H1 (cell line): Measurements from ENCODE around the gene CYTL1. TPM values are rescaled to one million over a fixed set of nuclear protein-coding genes. Genes with fewer than 3 reads are reported as not detected.

Source experiments
- CTCF ChIA-PET: fragments of 300-600 bp; sonication (Branson Sonifier 250); formaldehyde crosslinking; loops from one replicate; lab custom pipeline; 2021; ENCODE audit not compliant: partially characterized antibody; lab: Charles Lee
- POLR2A ChIA-PET: fragments of 300-600 bp; sonication (Branson Sonifier 250); formaldehyde crosslinking; loops from one replicate; lab custom pipeline; 2021; ENCODE audit warnings: inconsistent platforms; ENCODE audit not compliant: partially characterized antibody; lab: Charles Lee
- DNase-seq, 2 experiments: peaks; one replicate each; pipeline versions ENCODE4 v3.0.0 to v3.0.0-alpha.2; 2010 to 2022; ENCODE audit warnings: low spot score in 2 of 2, low read depth in 1 of 2, mixed read lengths in 1 of 2
- FAIRE-seq: peaks from 2 replicates; lab custom pipeline; 2011; peaks lifted over from hg19 to GRCh38; lab: Jason Lieb, UNC
- H2AFZ ChIP-seq: 2 replicates; pipeline ENCODE4 v1.8.1; 2012; ENCODE audit warnings: low read length, inconsistent platforms
- H2AK5ac ChIP-seq: 2 replicates; pipeline ENCODE4 v1.6.1; 2013; ENCODE audit warnings: low read depth, low read length
- H2BK120ac ChIP-seq: replicated peaks from 2 replicates; pipeline ENCODE3; 2013; ENCODE audit warnings: low read depth, low read length, inconsistent platforms
- H2BK12ac ChIP-seq: 2 replicates; pipeline ENCODE4 v1.6.1; 2013; ENCODE audit warnings: low read depth, low read length
- H2BK15ac ChIP-seq: 2 replicates; pipeline ENCODE4 v1.6.1; 2013; ENCODE audit warnings: low read length
- H2BK20ac ChIP-seq: 2 replicates; pipeline ENCODE4 v1.6.1; 2013; ENCODE audit warnings: low read length
- H2BK5ac ChIP-seq: 2 replicates; pipeline ENCODE4 v1.6.1; 2013; ENCODE audit warnings: low read depth, low read length
- H3K14ac ChIP-seq: 2 replicates; pipeline ENCODE4 v1.6.1; 2013; ENCODE audit warnings: inconsistent platforms; ENCODE audit not compliant: insufficient read length
- H3K18ac ChIP-seq: 2 replicates; pipeline ENCODE4 v1.6.1; 2013; ENCODE audit warnings: low read length; ENCODE audit errors: extremely low read depth
- H3K23ac ChIP-seq: 2 replicates; pipeline ENCODE4 v1.6.1; 2013; ENCODE audit warnings: inconsistent platforms; ENCODE audit not compliant: insufficient read length
- H3K23me2 ChIP-seq: 2 replicates; pipeline ENCODE4 v1.6.1; 2013; ENCODE audit warnings: low read depth, low read length
- H3K27ac ChIP-seq: 2 replicates; pipeline ENCODE4 v1.6.1; 2011; ENCODE audit warnings: low read depth, low read length, inconsistent platforms
- H3K27me3 ChIP-seq, 4 experiments: replicated peaks in 1 of 4; 1 replicate in 1 of 4; 2 replicates in 3 of 4; pipeline versions ENCODE4 v1.6.1 to v1.8.1; 2011 to 2013; ENCODE audit warnings: low read length in 3 of 4, mild to moderate bottlenecking in 3 of 4, inconsistent platforms in 2 of 4, mixed read lengths in 2 of 4, moderate library complexity in 1 of 4; ENCODE audit not compliant: control insufficient read depth in 3 of 4, insufficient read depth in 3 of 4; ENCODE audit errors: extremely low read depth in 1 of 4
- H3K36me3 ChIP-seq, 4 experiments: 2 replicates each; pipeline versions ENCODE4 v1.6.1 to v1.8.1; 2011 to 2013; ENCODE audit warnings: mild to moderate bottlenecking in 4 of 4, low read length in 3 of 4, moderate library complexity in 2 of 4, control low read depth in 1 of 4, inconsistent platforms in 1 of 4; ENCODE audit not compliant: insufficient read depth in 4 of 4, control insufficient read depth in 2 of 4
- H3K4ac ChIP-seq: replicated peaks from 2 replicates; pipeline ENCODE3; 2013; ENCODE audit warnings: low read length, low read depth, mixed read lengths, inconsistent platforms; ENCODE audit not compliant: insufficient read length
- H3K4me1 ChIP-seq, 4 experiments: replicated peaks in 1 of 4; 1 replicate in 1 of 4; 2 replicates in 3 of 4; pipeline versions ENCODE4 v1.6.1 to v1.8.1; 2011 to 2013; ENCODE audit warnings: low read length in 3 of 4, inconsistent platforms in 2 of 4, mixed read lengths in 1 of 4; ENCODE audit not compliant: insufficient read depth in 4 of 4, control insufficient read depth in 3 of 4
- H3K4me2 ChIP-seq, 2 experiments: 2 replicates each; pipeline versions ENCODE4 v1.6.1 to v1.8.1; 2011 to 2013; ENCODE audit warnings: low read depth in 2 of 2, low read length in 2 of 2, control low read depth in 1 of 2, inconsistent platforms in 1 of 2, mild to moderate bottlenecking in 1 of 2; ENCODE audit not compliant: insufficient read depth in 1 of 2
- H3K4me3 ChIP-seq, 4 experiments: fragments of 200-600, 300-600 bp in 1 of 4; sonication (generic), shearing (Covaris generic), sonication (Bioruptor Twin) in 1 of 4; 2 replicates each; pipeline versions ENCODE4 v1.5.1 to v1.8.1; 2011 to 2016; ENCODE audit warnings: low read length in 4 of 4, low read depth in 3 of 4, control low read depth in 2 of 4, inconsistent platforms in 2 of 4, mild to moderate bottlenecking in 2 of 4, mixed read lengths in 1 of 4, moderate library complexity in 1 of 4; ENCODE audit not compliant: insufficient read depth in 2 of 4; ENCODE audit errors: extremely low read depth in 1 of 4
- H3K56ac ChIP-seq: replicated peaks from 2 replicates; pipeline ENCODE3; 2013; ENCODE audit warnings: low read depth, mild to moderate bottlenecking, mixed read lengths, low read length, inconsistent platforms; ENCODE audit not compliant: insufficient read length
- H3K79me1 ChIP-seq: 2 replicates; pipeline ENCODE4 v1.6.1; 2013; ENCODE audit warnings: low read depth, low read length, control low read depth
- H3K79me2 ChIP-seq, 2 experiments: 2 replicates each; pipeline versions ENCODE4 v1.6.1 to v1.8.1; 2012 to 2013; ENCODE audit warnings: low read length in 2 of 2, mild to moderate bottlenecking in 2 of 2, inconsistent platforms in 1 of 2; ENCODE audit not compliant: insufficient read depth in 2 of 2, control insufficient read depth in 1 of 2
- H3K9ac ChIP-seq, 4 experiments: replicated peaks in 1 of 4; 1 replicate in 1 of 4; 2 replicates in 3 of 4; pipeline versions ENCODE4 v1.6.1 to v1.8.1; 2011 to 2013; ENCODE audit warnings: low read depth in 3 of 4, low read length in 3 of 4, control low read depth in 2 of 4, mild to moderate bottlenecking in 2 of 4, moderate library complexity in 2 of 4, inconsistent platforms in 1 of 4; ENCODE audit errors: extremely low read depth in 1 of 4
- H3K9me3 ChIP-seq, 2 experiments: 2 replicates each; pipeline versions ENCODE4 v1.6.1 to v1.8.1; 2012 to 2013; ENCODE audit warnings: mild to moderate bottlenecking in 2 of 2, moderate library complexity in 2 of 2, control low read depth in 1 of 2, inconsistent platforms in 1 of 2, low read depth in 1 of 2, low read length in 1 of 2, mixed read lengths in 1 of 2; ENCODE audit not compliant: insufficient read depth in 2 of 2
- H4K20me1 ChIP-seq, 2 experiments: replicated peaks in 1 of 2; 2 replicates each; pipeline versions ENCODE3 to v1.8.1; 2011 to 2013; ENCODE audit warnings: inconsistent platforms in 2 of 2, low read length in 2 of 2, mild to moderate bottlenecking in 1 of 2; ENCODE audit not compliant: insufficient read depth in 2 of 2, control insufficient read depth in 1 of 2
- H4K5ac ChIP-seq: 2 replicates; pipeline ENCODE4 v1.6.1; 2013; ENCODE audit warnings: low read length, low read depth, mixed read lengths, inconsistent platforms; ENCODE audit not compliant: insufficient read length
- H4K8ac ChIP-seq: 2 replicates; pipeline ENCODE4 v1.8.0; 2013; ENCODE audit warnings: mild to moderate bottlenecking, moderate library complexity, low read length, inconsistent platforms; ENCODE audit not compliant: insufficient read depth; ENCODE audit errors: extremely low read depth
- H4K91ac ChIP-seq: replicated peaks from 2 replicates; pipeline ENCODE3; 2013; ENCODE audit warnings: low read length, mixed read lengths, inconsistent platforms; ENCODE audit not compliant: insufficient read length
- CBX8 ChIP-seq: fragments of 300-800, 300-1000 bp; sonication (generic); IDR thresholded peaks from 2 replicates; pipeline ENCODE4 v1.7.1; 2016; ENCODE audit warnings: low read depth, low read length, borderline replicate concordance
- CEBPB ChIP-seq: IDR thresholded peaks from 2 replicates; pipeline ENCODE4 v1.6.1; 2012; ENCODE audit warnings: low read depth, low read length
- EP300 ChIP-seq, 2 experiments: IDR thresholded peaks; 1 replicate in 1 of 2; 2 replicates in 1 of 2; pipeline ENCODE4 v1.6.1; 2011 to 2012; ENCODE audit warnings: low read depth in 2 of 2, low read length in 2 of 2, mild to moderate bottlenecking in 2 of 2, borderline replicate concordance in 1 of 2, inconsistent platforms in 1 of 2, moderate library complexity in 1 of 2
- KDM5A ChIP-seq: fragments of 200-600 bp; IDR thresholded peaks from 2 replicates; pipeline ENCODE4 v1.7.1; 2012; ENCODE audit warnings: mild to moderate bottlenecking, low read length, inconsistent platforms, mixed read lengths
- POU5F1 ChIP-seq: IDR thresholded peaks from 2 replicates; pipeline ENCODE4 v1.6.1; 2011; ENCODE audit warnings: low read depth, mild to moderate bottlenecking, low read length, moderate library complexity
- RAD21 ChIP-seq, 2 experiments: IDR thresholded peaks in 1 of 2; conservative IDR thresholded peaks in 1 of 2; 2 replicates each; pipeline ENCODE4 v1.6.1; 2011; ENCODE audit warnings: low read depth in 2 of 2, low read length in 2 of 2, improper control_type of control experiment in 1 of 2, inconsistent platforms in 1 of 2, mild to moderate bottlenecking in 1 of 2, moderate library complexity in 1 of 2
- SAP30 ChIP-seq: fragments of 300-600 bp; sonication (generic); IDR thresholded peaks from 2 replicates; pipeline ENCODE4 v1.7.1; 2012; ENCODE audit warnings: low read length, moderate library complexity, mild to moderate bottlenecking, inconsistent platforms; ENCODE audit not compliant: insufficient read depth, insufficient replicate concordance
- SP4 ChIP-seq: IDR thresholded peaks from 2 replicates; pipeline ENCODE4 v1.6.1; 2012; ENCODE audit warnings: low read length, inconsistent platforms
- TAF1 ChIP-seq: IDR thresholded peaks from 2 replicates; pipeline ENCODE4 v1.6.1; 2011; ENCODE audit warnings: mild to moderate bottlenecking, low read depth, low read length
- WGBS, 2 experiments: shearing (Covaris generic) in 1 of 2; methylation state at CpG; one replicate each; pipeline versions ENCODE4 v1.1.6 to v1.1.7; 2013 to 2015; ENCODE audit warnings: low lambda C conversion rate in 2 of 2, mixed read lengths in 2 of 2, inconsistent platforms in 1 of 2, low coverage in 1 of 2, missing lambda C conversion rate in 1 of 2; ENCODE audit not compliant: insufficient replicate concordance in 2 of 2, insufficient coverage in 1 of 2, insufficient read length in 1 of 2; ENCODE audit errors: extremely low coverage in 1 of 2, missing lambda C conversion rate in 1 of 2; 5-methylcytosine and 5-hydroxymethylcytosine counted together
- polyA plus RNA-seq, 7 experiments: library from polyadenylated mRNA; depleted of rRNA in 3 of 7; stranded (reverse) in 5 of 7; unstranded in 2 of 7; fragments of >200 nt in 5 of 7; fragments of 200-250 nt in 2 of 7; gene quantifications; 1 replicate in 5 of 7; 2 replicates in 1 of 7; 4 replicates in 1 of 7; pipeline versions ENCODE4 v1.2.1 to v1.2.3, GENCODE V29; 2011 to 2013; ENCODE audit warnings: missing spikeins in 2 of 7, mixed read lengths in 2 of 7
- total RNA-seq: library from RNA; stranded (reverse); fragmentation: NEBNext Ultra II Directional; extraction: Animal tissue kit (Norgen Biotek cat#: 25700); gene quantifications from 2 replicates; pipeline ENCODE4 v1.2.1, GENCODE V29; 2021
- TF ChIP-seq, protein P1 (sequence below): IDR thresholded peaks from 2 replicates; pipeline ENCODE4 v1.6.1; 2012; ENCODE audit warnings: inconsistent platforms
- TF ChIP-seq, protein P2 (sequence below): IDR thresholded peaks from 2 replicates; pipeline ENCODE4 v1.6.1; 2011; ENCODE audit warnings: low read length, improper control_type of control experiment
- TF ChIP-seq, protein P3 (sequence below): IDR thresholded peaks from 2 replicates; pipeline ENCODE4 v1.6.1; 2011; ENCODE audit warnings: low read depth, mild to moderate bottlenecking, low read length; ENCODE audit not compliant: insufficient read depth

Gene CYTL1
- total and polyA plus RNA-seq, 2 of the 8 experiments (the other 6 are each of a cell fraction or from before 2014, with no cell fraction given): 8.6 to 9.8 TPM

DNA sequence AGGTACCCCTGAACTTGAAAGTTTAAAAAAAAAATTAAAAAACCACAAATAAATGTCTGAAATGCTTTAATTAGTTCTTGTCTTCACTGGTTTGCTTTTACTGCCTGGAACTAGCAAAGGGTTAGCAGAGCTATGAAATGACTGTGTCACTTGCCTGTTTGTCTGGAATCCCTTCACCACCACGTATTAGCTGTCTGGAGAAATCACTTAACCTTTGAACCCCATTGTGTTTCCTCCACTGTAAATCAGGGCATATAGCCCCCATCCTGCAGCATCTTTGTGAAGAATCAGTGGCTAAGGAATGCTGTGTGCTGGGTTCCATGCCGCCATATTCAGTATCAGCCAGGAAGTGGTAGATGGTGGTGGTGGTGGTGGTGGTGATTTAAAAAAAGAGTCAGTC is 6.3 kb downstream of the CYTL1 start:
- Histone ChIP-seq H3K79me1 (no peaks in the 10 kb centered on the region), H3K36me3 (no peaks in the 10 kb centered on the region), H2BK12ac (no peak overlapping the region), H3K9ac (no peak overlapping the region), H3K18ac (no peak overlapping the region), H3K79me2 (no peaks in the 10 kb centered on the region), H2BK120ac (no peak overlapping the region), H2BK15ac (no peak overlapping the region), H2AK5ac (no peak overlapping the region), H2AFZ (no peak overlapping the region), H3K4me2 (no peak overlapping the region), H3K23ac (no peak overlapping the region), H4K8ac (no peak overlapping the region), H4K20me1 (no peaks in the 10 kb centered on the region), H3K27me3 (no peaks in the 10 kb centered on the region; a peak in 1 of 7 replicates), H3K23me2 (no peaks in the 10 kb centered on the region; the same call in 1 of the 2 replicates), H3K4ac (no peak overlapping the region), H3K9me3 (no peaks in the 10 kb centered on the region), H2BK20ac (no peak overlapping the region), H4K91ac (no peak overlapping the region), H3K14ac (no peak overlapping the region), H3K27ac (no peak overlapping the region), H3K4me1 (no peaks in the 10 kb centered on the region), H3K4me3 (no peak overlapping the region), H2BK5ac (no peak overlapping the region), H3K56ac (no peak overlapping the region), H4K5ac (no peak overlapping the region)
- WGBS, 2 experiments: 94% methylated on average over 2 of the region's 2 CpGs; no CpG with 5 or more reads in 1 of the 2 experiments
- DNase-seq: no peak
- ChIA-PET POLR2A (interaction anchor here (0.6 kb wide), 1 partner anchor 285 kb away, joined by 3 read pairs; no protein-coding TSS in a partner anchor), CTCF (interaction anchor here (0.9 kb wide), 1 partner anchor 387 kb away, joined by 3 read pairs; no protein-coding TSS in a partner anchor)
- FAIRE-seq: no peak
- no peak for TF ChIP-seq KDM5A
- TF ChIP-seq, protein P1, sequence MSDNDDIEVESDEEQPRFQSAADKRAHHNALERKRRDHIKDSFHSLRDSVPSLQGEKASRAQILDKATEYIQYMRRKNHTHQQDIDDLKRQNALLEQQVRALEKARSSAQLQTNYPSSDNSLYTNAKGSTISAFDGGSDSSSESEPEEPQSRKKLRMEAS: no peak
- TF ChIP-seq, protein P2, sequence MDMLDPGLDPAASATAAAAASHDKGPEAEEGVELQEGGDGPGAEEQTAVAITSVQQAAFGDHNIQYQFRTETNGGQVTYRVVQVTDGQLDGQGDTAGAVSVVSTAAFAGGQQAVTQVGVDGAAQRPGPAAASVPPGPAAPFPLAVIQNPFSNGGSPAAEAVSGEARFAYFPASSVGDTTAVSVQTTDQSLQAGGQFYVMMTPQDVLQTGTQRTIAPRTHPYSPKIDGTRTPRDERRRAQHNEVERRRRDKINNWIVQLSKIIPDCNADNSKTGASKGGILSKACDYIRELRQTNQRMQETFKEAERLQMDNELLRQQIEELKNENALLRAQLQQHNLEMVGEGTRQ: no peak
- no peak for TF ChIP-seq CBX8
- no peak for TF ChIP-seq RAD21 (IDR thresholded peaks at IDR 0.05 in 1 of 2, conservative IDR thresholded peaks at IDR 0.05 in 1 of 2; ENCODE audit: low read depth in 2 of 2, low read length in 2 of 2)
- no peak for TF ChIP-seq TAF1
- TF ChIP-seq SP4: no peak
- TF ChIP-seq, protein P3, sequence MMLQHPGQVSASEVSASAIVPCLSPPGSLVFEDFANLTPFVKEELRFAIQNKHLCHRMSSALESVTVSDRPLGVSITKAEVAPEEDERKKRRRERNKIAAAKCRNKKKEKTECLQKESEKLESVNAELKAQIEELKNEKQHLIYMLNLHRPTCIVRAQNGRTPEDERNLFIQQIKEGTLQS: no peak
- no peak for TF ChIP-seq CEBPB
- TF ChIP-seq POU5F1: no peak
- TF ChIP-seq EP300 (IDR thresholded peaks at IDR 0.05; ENCODE audit: borderline replicate concordance in 1 of 2, low read depth in 2 of 2, low read length in 2 of 2): no peak
- TF ChIP-seq SAP30: no peak
